ENCODE data around the gene OCA2. TPM values are rescaled to one million over a fixed set of nuclear protein-coding genes. Genes with fewer than 3 reads are reported as not detected.

Gene OCA2
- total and polyA plus RNA-seq, 2 of the 4 experiments (the other 2 are of a cell fraction): under 0.01 to 0.03 TPM

DNA sequence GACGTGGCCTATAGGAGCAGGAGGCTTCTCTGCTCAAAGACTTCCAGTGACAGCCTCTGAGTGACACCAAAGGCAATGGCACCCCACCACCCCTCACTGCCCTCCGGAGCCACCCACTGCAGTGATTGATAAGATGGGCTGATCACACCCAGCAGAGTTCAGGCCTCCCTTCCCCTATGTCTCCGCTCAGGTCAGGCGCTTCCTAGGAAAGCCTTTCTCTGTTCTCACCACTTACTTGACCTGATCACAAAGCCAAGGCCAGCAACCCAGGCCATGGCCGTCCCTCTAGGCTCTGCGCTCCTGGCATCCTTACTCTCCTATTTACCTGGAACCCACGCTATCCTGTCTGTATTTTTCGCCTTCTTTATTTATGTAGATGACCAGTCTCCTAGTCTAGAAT is 282.3 kb downstream of the OCA2 start:
- H3K79me1 ChIP-seq (ENCODE audit: low read depth in 1 of 2, low read length in 2 of 2): no peaks in the 10 kb centered on the region
- no peak overlapping the region for H3K4me2 ChIP-seq (ENCODE audit: low read depth, low read length)
- H3K36me3 ChIP-seq (ENCODE audit: control insufficient read depth, insufficient read depth, low read length): no peaks in the 10 kb centered on the region
- H4K20me1 ChIP-seq (ENCODE audit: insufficient read depth, low read length): no peaks in the 10 kb centered on the region
- WGBS, 2 experiments (ENCODE audit: extremely low coverage in 2 of 2, insufficient read length in 1 of 2): 100% methylated on average over 2 of the region's 8 CpGs; no CpG with 5 or more reads in 1 of the 2 experiments
- no peak overlapping the region for H3K9ac ChIP-seq (ENCODE audit: low read depth, low read length)
- no peak for DNase-seq
- H2AFZ ChIP-seq (replicated peaks; ENCODE audit: low read length, poor library complexity): no peak overlapping the region
- no peak overlapping the region for H2BK120ac ChIP-seq (ENCODE audit: low read depth, low read length)
- no peak overlapping the region for H3K4ac ChIP-seq (ENCODE audit: low read depth, low read length)
- no peaks in the 10 kb centered on the region for H3K4me1 ChIP-seq (ENCODE audit: control insufficient read depth, insufficient read depth, low read length)
- H2BK20ac ChIP-seq (ENCODE audit: low read depth, low read length): no peak overlapping the region
- no peak overlapping the region for H2BK15ac ChIP-seq (ENCODE audit: low read depth, low read length)
- H2AK9ac ChIP-seq (replicated peaks; ENCODE audit: low read depth, low read length, poor library complexity): no peak overlapping the region
- in situ Hi-C loops (cut with MboI; ENCODE audit: low sequenced_read_pairs) (no loop called here), dilution Hi-C loops (cut with HindIII; ENCODE audit: low sequenced_read_pairs, unreplicated experiment) (no loop called here), intact Hi-C loops (cut with micrococcal nuclease) (no loop called here)
- H4K91ac ChIP-seq (ENCODE audit: insufficient read depth, low read depth, low read length): no peak overlapping the region
- peaks cover 12% of the 10 kb centered on the region for H3K9me3 ChIP-seq (ENCODE audit: control insufficient read depth, insufficient read depth, low read length)
- no peak overlapping the region for H4K5ac ChIP-seq (ENCODE audit: low read depth, low read length)
- H3K27ac ChIP-seq (ENCODE audit: insufficient read depth, low read length): no peak overlapping the region
- TF ChIP-seq RAD21 (IDR thresholded peaks at IDR 0.05; ENCODE audit: low read length) (no peak), CHD1 (IDR thresholded peaks at IDR 0.05; ENCODE audit: low read depth, low read length) (no peak), MAZ (IDR thresholded peaks at IDR 0.05; ENCODE audit: borderline replicate concordance, low read depth, low read length) (no peak), POLR2A (IDR thresholded peaks at IDR 0.05; ENCODE audit: low read depth, low read length) (no peak), BHLHE40 (IDR thresholded peaks at IDR 0.05; ENCODE audit: low read depth, low read length) (no peak)
- TF ChIP-seq, protein P1, sequence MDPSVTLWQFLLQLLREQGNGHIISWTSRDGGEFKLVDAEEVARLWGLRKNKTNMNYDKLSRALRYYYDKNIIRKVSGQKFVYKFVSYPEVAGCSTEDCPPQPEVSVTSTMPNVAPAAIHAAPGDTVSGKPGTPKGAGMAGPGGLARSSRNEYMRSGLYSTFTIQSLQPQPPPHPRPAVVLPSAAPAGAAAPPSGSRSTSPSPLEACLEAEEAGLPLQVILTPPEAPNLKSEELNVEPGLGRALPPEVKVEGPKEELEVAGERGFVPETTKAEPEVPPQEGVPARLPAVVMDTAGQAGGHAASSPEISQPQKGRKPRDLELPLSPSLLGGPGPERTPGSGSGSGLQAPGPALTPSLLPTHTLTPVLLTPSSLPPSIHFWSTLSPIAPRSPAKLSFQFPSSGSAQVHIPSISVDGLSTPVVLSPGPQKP (IDR thresholded peaks at IDR 0.05; ENCODE audit: borderline replicate concordance, low read depth, low read length): no peak
- TF ChIP-seq, protein P2, sequence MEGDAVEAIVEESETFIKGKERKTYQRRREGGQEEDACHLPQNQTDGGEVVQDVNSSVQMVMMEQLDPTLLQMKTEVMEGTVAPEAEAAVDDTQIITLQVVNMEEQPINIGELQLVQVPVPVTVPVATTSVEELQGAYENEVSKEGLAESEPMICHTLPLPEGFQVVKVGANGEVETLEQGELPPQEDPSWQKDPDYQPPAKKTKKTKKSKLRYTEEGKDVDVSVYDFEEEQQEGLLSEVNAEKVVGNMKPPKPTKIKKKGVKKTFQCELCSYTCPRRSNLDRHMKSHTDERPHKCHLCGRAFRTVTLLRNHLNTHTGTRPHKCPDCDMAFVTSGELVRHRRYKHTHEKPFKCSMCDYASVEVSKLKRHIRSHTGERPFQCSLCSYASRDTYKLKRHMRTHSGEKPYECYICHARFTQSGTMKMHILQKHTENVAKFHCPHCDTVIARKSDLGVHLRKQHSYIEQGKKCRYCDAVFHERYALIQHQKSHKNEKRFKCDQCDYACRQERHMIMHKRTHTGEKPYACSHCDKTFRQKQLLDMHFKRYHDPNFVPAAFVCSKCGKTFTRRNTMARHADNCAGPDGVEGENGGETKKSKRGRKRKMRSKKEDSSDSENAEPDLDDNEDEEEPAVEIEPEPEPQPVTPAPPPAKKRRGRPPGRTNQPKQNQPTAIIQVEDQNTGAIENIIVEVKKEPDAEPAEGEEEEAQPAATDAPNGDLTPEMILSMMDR (conservative IDR thresholded peaks at IDR 0.05; ENCODE audit: low read depth, low read length): no peak
- no peaks in the 10 kb centered on the region for H3K9me1 ChIP-seq (ENCODE audit: insufficient read depth, low read length)
- no TSS peak for BruUV-seq (replicated peaks)
- H4K8ac ChIP-seq (ENCODE audit: low read depth in 2 of 2, low read length in 2 of 2): no peak overlapping the region
- no peak overlapping the region for H3K4me3 ChIP-seq (ENCODE audit: insufficient read depth, low read depth, low read length)
- ATAC-seq (ENCODE audit: low read depth): no peak
- no peak overlapping the region for H2BK5ac ChIP-seq (ENCODE audit: low read depth, low read length, poor library complexity, severe bottlenecking)
- CTCF ChIA-PET: no interaction called here
- H2AK5ac ChIP-seq (ENCODE audit: low read depth, low read length): no peak overlapping the region
- no peak overlapping the region for H3K18ac ChIP-seq (ENCODE audit: low read depth, low read length)
- H3K23ac ChIP-seq (ENCODE audit: low read depth, low read length): no peak overlapping the region
- no peak overlapping the region for H3K14ac ChIP-seq (replicated peaks; ENCODE audit: low read depth, low read length)
- H3K27me3 ChIP-seq (ENCODE audit: control insufficient read depth, insufficient read depth, low read length): no peaks in the 10 kb centered on the region
- H3K56ac ChIP-seq (ENCODE audit: extremely low read depth, insufficient read depth, low read length): no peak overlapping the region
- POLR2A ChIA-PET (ENCODE audit: unreplicated experiment): no interaction called here

Measured in IMR-90 (cell line).